GM23248 (cell line): ENCODE data around the gene MAGEB17.

ENCODE experiments used
- EZH2 ChIP-seq: fragments of 200-600 bp; sonication (generic); IDR thresholded peaks from 2 replicates; pipeline ENCODE4 v1.6.1; 2018; ENCODE audit warnings: antibody characterized with exemption, mild to moderate bottlenecking; ENCODE audit not compliant: insufficient read depth, poor library complexity, severe bottlenecking
- EZH2phosphoT487 ChIP-seq: fragments of 200-600 bp; sonication (generic); IDR thresholded peaks from 2 replicates; pipeline ENCODE4 v1.6.1; 2018; ENCODE audit warnings: antibody characterized with exemption, moderate library complexity, mild to moderate bottlenecking, low read depth; ENCODE audit not compliant: insufficient read depth

- TF ChIP-seq EZH2 = no peak
- TF ChIP-seq EZH2phosphoT487 = no peak
Observed at GRCh38 chrX:16148896-16149295, 18.4 kb upstream of the MAGEB17 start.
